HCT116 (cell line): ENCODE data around the gene PICK1. TPM values are rescaled to one million over a fixed set of nuclear protein-coding genes. Genes with fewer than 3 reads are reported as not detected.

Source experiments
- ATAC-seq: fragments of 200-7000 bp; cut with Tn5 transposase; 2 replicates; pipeline ENCODE4 v1.9.1; 2020; ENCODE audit warnings: mild to moderate bottlenecking, moderate library complexity
- BruUV-seq: library from RNA; stranded (reverse); fragments of 400-500 nt; replicated peaks from 2 replicates; lab custom pipeline; 2021; lab: Mats Ljungman, UMichigan
- CTCF ChIA-PET: fragments of 300-600 bp; sonication (Branson Sonifier 250); formaldehyde crosslinking; loops from one replicate; lab custom pipeline; 2021; ENCODE audit warnings: antibody characterized with exemption; lab: Charles Lee
- POLR2A ChIA-PET: fragments of 300-600, 350-600 bp; sonication (Branson Sonifier 250); formaldehyde crosslinking; loops from one replicate; lab custom pipeline; 2021; ENCODE audit warnings: antibody characterized with exemption; lab: Charles Lee
- RAD21 ChIA-PET, 2 experiments: fragments of 300-600 bp; sonication (Branson Sonifier 250); formaldehyde crosslinking; loops; one replicate each; lab custom pipeline; 2023; ENCODE audit warnings: low total read pairs in 2 of 2; ENCODE audit not compliant: uncharacterized antibody in 2 of 2, unreplicated experiment in 2 of 2, low non-redundant PET in 1 of 2; lab: Charles Lee
- DNase-seq: peaks from one replicate; pipeline ENCODE4 v3.0.0-alpha.2; 2010; ENCODE audit warnings: low read depth, low spot score
- H2AFZ ChIP-seq: fragments of 200-600 bp; shearing (Covaris generic), sonication (generic); 2 replicates; pipeline ENCODE4 v1.6.1; 2017; ENCODE audit warnings: low read depth, mixed run types, mixed read lengths, antibody characterized with exemption, low read length; ENCODE audit not compliant: poor library complexity, severe bottlenecking
- H3K27ac ChIP-seq: 2 replicates; pipeline ENCODE4 v1.5.1; 2012; ENCODE audit warnings: low read depth, low read length
- H3K27me3 ChIP-seq: fragments of 200-600 bp; sonication (generic); 2 replicates; pipeline ENCODE4 v1.6.1; 2016; ENCODE audit warnings: mixed run types, low read length, mixed read lengths; ENCODE audit not compliant: insufficient read depth
- H3K36me3 ChIP-seq, 2 experiments: fragments of 200-500 bp in 1 of 2; fragments of 200-600 bp in 1 of 2; sonication (Bioruptor generic) in 1 of 2; sonication (generic) in 1 of 2; 2 replicates each; pipeline versions ENCODE4 v1.5.1 to v1.6.1; 2014 to 2016; ENCODE audit warnings: low read length in 2 of 2, inconsistent platforms in 1 of 2, mixed read lengths in 1 of 2, mixed run types in 1 of 2; ENCODE audit not compliant: insufficient read depth in 2 of 2, control insufficient read depth in 1 of 2
- H3K4me1 ChIP-seq, 2 experiments: fragments of 200-600 bp in 1 of 2; sonication (generic) in 1 of 2; 2 replicates each; pipeline versions ENCODE4 v1.5.1 to v1.6.1; 2012 to 2017; ENCODE audit warnings: low read length in 2 of 2, inconsistent platforms in 1 of 2, mild to moderate bottlenecking in 1 of 2, mixed read lengths in 1 of 2, mixed run types in 1 of 2, moderate library complexity in 1 of 2; ENCODE audit not compliant: insufficient read depth in 2 of 2, control insufficient read depth in 1 of 2
- H3K4me2 ChIP-seq: fragments of 200-600 bp; sonication (generic); 2 replicates; pipeline ENCODE4 v1.6.1; 2017; ENCODE audit warnings: mixed run types, low read length, mixed read lengths
- H3K4me3 ChIP-seq, 2 experiments: fragments of 200-600 bp in 1 of 2; sonication (generic) in 1 of 2; replicated peaks in 1 of 2; 2 replicates each; pipeline ENCODE4 v1.5.1; 2011 to 2016; ENCODE audit warnings: low read length in 2 of 2, control low read depth in 1 of 2, low read depth in 1 of 2, mild to moderate bottlenecking in 1 of 2, mixed read lengths in 1 of 2, mixed run types in 1 of 2
- H3K79me2 ChIP-seq: fragments of 200-600 bp; sonication (generic); 2 replicates; pipeline ENCODE4 v1.6.1; 2017; ENCODE audit warnings: mild to moderate bottlenecking, mixed run types, low read length, moderate library complexity, mixed read lengths; ENCODE audit not compliant: insufficient read depth
- H3K9ac ChIP-seq: fragments of 200-600 bp; sonication (generic); 2 replicates; pipeline ENCODE4 v1.6.1; 2016; ENCODE audit warnings: low read length, mixed read lengths
- H3K9me2 ChIP-seq: fragments of 200-600 bp; sonication (generic), shearing (Covaris generic); 2 replicates; pipeline ENCODE4 v1.6.1; 2017; ENCODE audit warnings: mixed run types, mild to moderate bottlenecking, moderate library complexity; ENCODE audit not compliant: insufficient read depth
- H3K9me3 ChIP-seq, 2 experiments: fragments of 200-500 bp in 1 of 2; fragments of 200-600 bp in 1 of 2; sonication (Bioruptor generic) in 1 of 2; sonication (generic) in 1 of 2; 2 replicates each; pipeline ENCODE4 v1.6.1; 2014 to 2017; ENCODE audit warnings: low read length in 2 of 2, mixed read lengths in 2 of 2, inconsistent platforms in 1 of 2, low read depth in 1 of 2, mild to moderate bottlenecking in 1 of 2, mixed run types in 1 of 2, moderate library complexity in 1 of 2; ENCODE audit not compliant: control insufficient read depth in 1 of 2, insufficient read depth in 1 of 2
- H4K20me1 ChIP-seq: fragments of 200-600 bp; sonication (generic), shearing (Covaris generic); 2 replicates; pipeline ENCODE4 v1.6.1; 2017; ENCODE audit warnings: mixed run types, mild to moderate bottlenecking, moderate library complexity; ENCODE audit not compliant: insufficient read depth
- CBX3 ChIP-seq: IDR thresholded peaks from 2 replicates; pipeline ENCODE4 v1.6.1; 2012; ENCODE audit warnings: low read depth
- CEBPB ChIP-seq: IDR thresholded peaks from 2 replicates; pipeline ENCODE4 v1.6.1; 2012; ENCODE audit warnings: low read depth
- EGR1 ChIP-seq: IDR thresholded peaks from 2 replicates; pipeline ENCODE4 v1.6.1; 2012; ENCODE audit warnings: low read depth
- ELF1 ChIP-seq: IDR thresholded peaks from 2 replicates; pipeline ENCODE4 v1.6.1; 2012; ENCODE audit warnings: low read depth, borderline replicate concordance
- EZH2phosphoT487 ChIP-seq: fragments of 200-600 bp; IDR thresholded peaks from 2 replicates; pipeline ENCODE4 v1.6.1; 2018; ENCODE audit warnings: antibody characterized with exemption, borderline replicate concordance
- FOSL1 ChIP-seq: IDR thresholded peaks from 2 replicates; pipeline ENCODE4 v1.6.1; 2012; ENCODE audit warnings: low read depth
- JUND ChIP-seq: IDR thresholded peaks from 2 replicates; pipeline ENCODE4 v1.6.1; 2012
- RAD21 ChIP-seq: IDR thresholded peaks from 2 replicates; pipeline ENCODE4 v1.6.1; 2012; ENCODE audit warnings: low read depth, mild to moderate bottlenecking
- REST ChIP-seq: IDR thresholded peaks from 2 replicates; pipeline ENCODE4 v1.6.1; 2012; ENCODE audit warnings: low read depth
- SIN3A ChIP-seq: IDR thresholded peaks from 2 replicates; pipeline ENCODE4 v1.6.1; 2012; ENCODE audit warnings: low read depth
- SP1 ChIP-seq: IDR thresholded peaks from 2 replicates; pipeline ENCODE4 v1.6.1; 2012; ENCODE audit warnings: low read depth
- SRF ChIP-seq: IDR thresholded peaks from 2 replicates; pipeline ENCODE4 v1.6.1; 2012; ENCODE audit warnings: low read depth
- TCF7L2 ChIP-seq: IDR thresholded peaks from 2 replicates; pipeline ENCODE4 v1.7.0; 2011; ENCODE audit warnings: borderline replicate concordance, inconsistent platforms; ENCODE audit not compliant: insufficient read depth, insufficient read length; ENCODE audit errors: extremely low read depth
- YY1 ChIP-seq: IDR thresholded peaks from 2 replicates; pipeline ENCODE4 v1.6.1; 2011; ENCODE audit warnings: low read length, low read depth, moderate library complexity, mild to moderate bottlenecking; ENCODE audit not compliant: insufficient replicate concordance; ENCODE audit errors: extremely low read depth
- ZBTB33 ChIP-seq: IDR thresholded peaks from 2 replicates; pipeline ENCODE4 v1.6.1; 2011; ENCODE audit warnings: mild to moderate bottlenecking, low read length, moderate library complexity; ENCODE audit not compliant: insufficient replicate concordance; ENCODE audit errors: extremely low read depth
- ZFX ChIP-seq: fragments of 450-650 bp; IDR thresholded peaks from 2 replicates; pipeline ENCODE4 v1.6.1; 2017
- ZNF274 ChIP-seq: fragments of 200-500 bp; sonication (Bioruptor generic); IDR thresholded peaks from 2 replicates; pipeline ENCODE4 v1.6.1; 2014; ENCODE audit warnings: mild to moderate bottlenecking, low read depth, low read length, inconsistent platforms
- intact Hi-C: fragments of 100-400 bp; cut with micrococcal nuclease; formaldehyde crosslinking; loops from 2 replicates; pipeline ENCODE4 v1.10.0; 2022
- total RNA-seq: library from RNA; stranded (reverse); gene quantifications from one replicate; pipeline ENCODE4 v1.2.1, GENCODE V29; 2021; ENCODE audit not compliant: unreplicated experiment

PICK1 gene
- total RNA-seq, 1 experiment from 2014 or later: 40.0 TPM

DNA sequence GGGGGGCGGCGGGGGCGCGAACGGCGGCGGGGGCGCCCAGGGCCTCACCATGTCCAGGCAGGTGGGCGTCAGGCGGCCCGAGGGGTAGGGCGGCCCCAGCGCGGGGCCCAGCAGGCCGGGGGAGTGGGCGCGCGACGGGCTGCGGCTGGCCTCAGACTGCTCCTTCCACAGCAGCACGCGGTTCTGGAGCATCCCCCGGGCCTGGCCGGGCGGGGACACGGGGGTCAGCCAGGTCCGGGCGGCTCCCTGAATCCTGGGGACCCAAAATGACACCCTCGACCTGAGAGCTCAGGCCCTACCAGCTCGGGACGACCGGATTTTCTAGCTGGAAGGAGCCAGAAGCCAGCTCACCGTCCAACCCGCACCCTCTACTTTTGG lies 32.3 kb downstream of the PICK1 start (continued):
- TF ChIP-seq EGR1 (no peak), ELF1 (no peak), ZFX (no peak), CEBPB (no peak), EZH2phosphoT487 (no peak), RAD21 (no peak), FOSL1 (no peak), ZBTB33 (no peak), SRF (no peak)

GRCh38 chr22:38097058-38097457 lies 39.9 kb downstream of the PICK1 start:
- Histone ChIP-seq H3K27ac (no peak overlapping the region), H3K4me2 (no peak overlapping the region), H4K20me1 (no peaks in the 10 kb centered on the region), H2AFZ (no peak overlapping the region), H3K36me3 (no peaks in the 10 kb centered on the region), H3K4me1 (peaks cover 3 to 11% of the 10 kb centered on the region in 2 experiments; a peak in 2 of 4 replicates), H3K79me2 (no peaks in the 10 kb centered on the region), H3K9me3 (no peaks in the 10 kb centered on the region), H3K4me3 (no peak overlapping the region), H3K27me3 (no peaks in the 10 kb centered on the region), H3K9ac (no peak overlapping the region), H3K9me2 (no peaks in the 10 kb centered on the region)
- ChIA-PET POLR2A (no interaction called here), RAD21 (no interaction called here), CTCF (interaction anchor here (0.8 to 3.0 kb wide), 5 partner anchors 8 to 134 kb away, joined by 3 to 11 read pairs (median 6); no protein-coding TSS in a partner anchor)
- ATAC-seq (no peak), DNase-seq (no peak)
- no TSS peak for BruUV-seq
- intact Hi-C loops: no loop called here
- TF ChIP-seq REST (no peak), SIN3A (no peak), FOSL1 (no peak), SP1 (no peak), ZNF274 (no peak), CBX3 (no peak), JUND (no peak), CEBPB (no peak), EZH2phosphoT487 (no peak), ELF1 (no peak), YY1 (no peak), EGR1 (no peak), TCF7L2 (no peak)
